SH-SY5Y (cell line): ENCODE data around the gene RMDN2.

ENCODE experiments used
- GATA2 ChIP-seq: IDR thresholded peaks from 2 replicates; pipeline ENCODE4 v1.6.1; 2011; ENCODE audit warnings: mild to moderate bottlenecking, low read depth, low read length
- GATA3 ChIP-seq: IDR thresholded peaks from 2 replicates; pipeline ENCODE4 v1.6.1; 2011; ENCODE audit warnings: low read depth, mild to moderate bottlenecking, low read length, moderate library complexity

DNA sequence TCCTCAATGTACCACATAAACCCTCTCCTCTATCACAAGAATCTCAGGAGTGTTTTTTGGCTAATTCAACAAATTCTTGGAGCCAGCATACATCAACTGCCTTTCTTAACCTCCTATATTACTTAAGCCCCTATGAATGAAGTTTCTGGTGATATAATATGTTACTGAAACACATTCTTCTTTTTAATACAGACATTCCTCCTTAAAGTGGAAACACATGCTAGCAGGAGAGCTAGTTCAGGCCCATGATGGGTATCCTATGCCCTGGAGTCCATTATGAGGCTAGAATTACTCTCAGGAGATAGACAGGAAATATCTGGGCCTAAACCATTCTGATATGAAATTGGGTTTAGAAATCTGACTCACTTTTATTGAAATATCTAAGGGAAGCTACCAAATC is 26.6 kb upstream of the RMDN2 start:
- TF ChIP-seq GATA2 = no peak
- TF ChIP-seq GATA3 = no peak
